ENCODE results near the gene ZNF521.

- TF ChIP-seq POLR2AphosphoS5 (IDR thresholded peaks at IDR 0.05; ENCODE audit: low read depth, low read length) (no peak), POLR2A (IDR thresholded peaks at IDR 0.05; ENCODE audit: low read depth, low read length) (no peak)
These were observed 37.2 kb downstream of the ZNF521 start for GRCh38 chr18:25314838-25315190.

Measured in GM12891 (cell line).